Endodermal cell (in vitro differentiated cells): Measurements from ENCODE around the gene SNRPN. TPM values are rescaled to one million over a fixed set of nuclear protein-coding genes. Genes with fewer than 3 reads are reported as not detected.

ENCODE experiments used
- DNase-seq: peaks from one replicate; pipeline ENCODE4 v3.0.0-alpha.2; 2017
- H3K27ac ChIP-seq: 2 replicates; pipeline ENCODE4 v1.5.1; 2013; ENCODE audit warnings: mild to moderate bottlenecking, low read depth, low read length, moderate library complexity
- H3K27me3 ChIP-seq: 2 replicates; pipeline ENCODE4 v1.6.1; 2013; ENCODE audit warnings: mild to moderate bottlenecking, low read length, moderate library complexity; ENCODE audit not compliant: insufficient read depth, control insufficient read depth, poor library complexity, severe bottlenecking
- H3K36me3 ChIP-seq: 2 replicates; pipeline ENCODE4 v1.7.0; 2013; ENCODE audit warnings: mild to moderate bottlenecking, low read length, moderate library complexity; ENCODE audit not compliant: control insufficient read depth, insufficient read depth
- H3K4me1 ChIP-seq: one replicate; pipeline ENCODE4 v1.7.0; 2013; ENCODE audit warnings: low read length; ENCODE audit not compliant: control insufficient read depth, insufficient read depth
- H3K4me3 ChIP-seq: 2 replicates; pipeline ENCODE4 v1.5.1; 2013; ENCODE audit warnings: mild to moderate bottlenecking, low read length, moderate library complexity
- H3K9ac ChIP-seq: 2 replicates; pipeline ENCODE4 v1.6.1; 2013; ENCODE audit warnings: mild to moderate bottlenecking, low read length, moderate library complexity; ENCODE audit not compliant: poor library complexity, severe bottlenecking; ENCODE audit errors: extremely low read depth
- H3K9me3 ChIP-seq: 2 replicates; pipeline ENCODE4 v1.6.1; 2013; ENCODE audit warnings: mild to moderate bottlenecking, low read length, moderate library complexity; ENCODE audit not compliant: control insufficient read depth
- H3K27ac Mint-ChIP-seq: 2 replicates; pipeline ENCODE4 v1.8.0; 2020; ENCODE audit warnings: mixed read lengths
- H3K27me3 Mint-ChIP-seq: 2 replicates; pipeline ENCODE4 v1.8.0; 2021; ENCODE audit warnings: mild to moderate bottlenecking, mixed read lengths; ENCODE audit not compliant: insufficient read depth
- H3K36me3 Mint-ChIP-seq: 2 replicates; pipeline ENCODE4 v1.8.0; 2020; ENCODE audit warnings: low read depth, mixed read lengths
- H3K4me1 Mint-ChIP-seq: 2 replicates; pipeline ENCODE4 v1.8.0; 2020; ENCODE audit warnings: mixed read lengths
- H3K4me3 Mint-ChIP-seq: 2 replicates; pipeline ENCODE4 v1.8.0; 2020; ENCODE audit warnings: mild to moderate bottlenecking, moderate library complexity, mixed read lengths
- H3K9me3 Mint-ChIP-seq: 2 replicates; pipeline ENCODE4 v1.8.0; 2020; ENCODE audit warnings: mild to moderate bottlenecking, mixed read lengths
- WGBS, 2 experiments: methylation state at CpG; one replicate each; pipeline versions ENCODE4 v1.1.5 to v1.1.7; 2013; ENCODE audit warnings: missing lambda C conversion rate in 2 of 2, mixed read lengths in 1 of 2; ENCODE audit not compliant: insufficient coverage in 1 of 2, insufficient read length in 1 of 2; 5-methylcytosine and 5-hydroxymethylcytosine counted together
- total RNA-seq, 2 donors: library from RNA; stranded (reverse); fragmentation: NEBNext Ultra II Directional in 1 of 2; extraction: Animal tissue kit (Norgen Biotek cat#: 25700) in 1 of 2; gene quantifications; 2 replicates in 1 of 2; 3 replicates in 1 of 2; pipeline ENCODE4 v1.2.1, GENCODE V29; 2021
- TF ChIP-seq, protein P1 (sequence below): fragments of 200-600 bp; sonication (generic); conservative IDR thresholded peaks from 2 replicates; pipeline ENCODE4 v1.5.0; 2021; ENCODE audit warnings: antibody characterized with exemption, mild to moderate bottlenecking

The SNRPN gene
- total RNA-seq, 2 donors from 2014 or later = 287 to 299 TPM

DNA sequence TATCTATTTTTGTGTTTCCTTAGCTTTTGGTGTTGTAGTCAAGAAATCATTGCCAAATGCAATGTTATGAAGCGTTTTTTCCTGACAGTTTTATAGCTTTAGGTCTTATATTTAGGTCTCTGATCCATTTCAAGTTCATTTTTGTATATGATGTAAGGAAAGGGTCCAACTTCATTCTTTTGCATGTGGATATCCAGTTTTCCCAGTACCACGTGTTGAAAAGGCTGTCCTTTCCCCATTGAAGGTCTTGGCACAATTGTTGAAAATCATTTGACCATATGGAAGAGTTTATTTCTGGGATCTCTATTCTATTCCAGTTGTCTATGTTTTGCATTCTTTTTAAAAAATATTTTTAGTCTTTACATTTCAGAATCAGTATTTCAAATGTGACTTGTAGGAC, 14.6 kb upstream of the SNRPN start:
- Histone ChIP-seq H3K36me3 (peaks cover 10% of the 10 kb centered on the region), H3K27me3 (no peaks in the 10 kb centered on the region), H3K27ac (no peak overlapping the region), H3K4me3 (no peak overlapping the region), H3K4me1 (no peaks in the 10 kb centered on the region), H3K9me3 (peaks cover 10% of the 10 kb centered on the region), H3K9ac (no peak overlapping the region)
- Mint-ChIP-seq H3K9me3 (peaks cover 46% of the 10 kb centered on the region), H3K36me3 (peaks cover 17% of the 10 kb centered on the region), H3K4me3 (no peak overlapping the region), H3K27me3 (no peaks in the 10 kb centered on the region), H3K4me1 (peaks cover 4% of the 10 kb centered on the region), H3K27ac (no peak overlapping the region)
- WGBS, 2 experiments = 50% methylated on average over 2 of the region's 2 CpGs; no CpG with 5 or more reads in 1 of the 2 experiments
- TF ChIP-seq, protein P1, sequence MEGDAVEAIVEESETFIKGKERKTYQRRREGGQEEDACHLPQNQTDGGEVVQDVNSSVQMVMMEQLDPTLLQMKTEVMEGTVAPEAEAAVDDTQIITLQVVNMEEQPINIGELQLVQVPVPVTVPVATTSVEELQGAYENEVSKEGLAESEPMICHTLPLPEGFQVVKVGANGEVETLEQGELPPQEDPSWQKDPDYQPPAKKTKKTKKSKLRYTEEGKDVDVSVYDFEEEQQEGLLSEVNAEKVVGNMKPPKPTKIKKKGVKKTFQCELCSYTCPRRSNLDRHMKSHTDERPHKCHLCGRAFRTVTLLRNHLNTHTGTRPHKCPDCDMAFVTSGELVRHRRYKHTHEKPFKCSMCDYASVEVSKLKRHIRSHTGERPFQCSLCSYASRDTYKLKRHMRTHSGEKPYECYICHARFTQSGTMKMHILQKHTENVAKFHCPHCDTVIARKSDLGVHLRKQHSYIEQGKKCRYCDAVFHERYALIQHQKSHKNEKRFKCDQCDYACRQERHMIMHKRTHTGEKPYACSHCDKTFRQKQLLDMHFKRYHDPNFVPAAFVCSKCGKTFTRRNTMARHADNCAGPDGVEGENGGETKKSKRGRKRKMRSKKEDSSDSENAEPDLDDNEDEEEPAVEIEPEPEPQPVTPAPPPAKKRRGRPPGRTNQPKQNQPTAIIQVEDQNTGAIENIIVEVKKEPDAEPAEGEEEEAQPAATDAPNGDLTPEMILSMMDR = no peak
- no peak for DNase-seq

DNA sequence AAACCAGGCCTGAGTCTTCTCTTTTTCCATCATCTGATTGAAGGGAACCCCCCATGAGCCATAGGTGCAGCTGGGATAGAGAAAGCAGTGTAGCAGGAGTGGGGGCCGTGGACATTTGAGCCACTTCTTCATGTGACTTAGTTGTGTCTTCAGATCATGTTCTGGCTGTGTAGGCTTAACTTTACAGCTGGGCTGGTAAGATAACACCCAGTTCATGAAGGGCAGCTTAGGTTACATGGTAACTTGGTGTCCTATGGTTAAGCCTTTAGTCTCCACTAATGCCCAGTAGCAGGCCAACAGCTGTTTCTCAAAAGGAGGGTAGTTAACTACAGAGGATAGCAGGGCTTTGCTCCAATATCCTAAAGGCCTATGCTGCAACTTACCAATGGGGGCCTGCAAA, 11.4 kb upstream of the SNRPN start:
- Mint-ChIP-seq H3K4me3 (no peak overlapping the region), H3K4me1 (peaks cover 7% of the 10 kb centered on the region), H3K9me3 (peaks cover 39% of the 10 kb centered on the region), H3K36me3 (peaks cover 7% of the 10 kb centered on the region), H3K27me3 (no peaks in the 10 kb centered on the region), H3K27ac (no peak overlapping the region)
- Histone ChIP-seq H3K4me1 (no peaks in the 10 kb centered on the region), H3K36me3 (peaks cover 6% of the 10 kb centered on the region), H3K27ac (no peak overlapping the region), H3K9ac (no peak overlapping the region), H3K4me3 (no peak overlapping the region), H3K27me3 (no peaks in the 10 kb centered on the region), H3K9me3 (no peaks in the 10 kb centered on the region)
- peak; percentile 18 for DNase-seq
- TF ChIP-seq, protein P1 = no peak
- 76% methylated on average over 1 of the region's 1 CpG; no CpG with 5 or more reads in 1 of the 2 experiments for WGBS, 2 experiments

DNA sequence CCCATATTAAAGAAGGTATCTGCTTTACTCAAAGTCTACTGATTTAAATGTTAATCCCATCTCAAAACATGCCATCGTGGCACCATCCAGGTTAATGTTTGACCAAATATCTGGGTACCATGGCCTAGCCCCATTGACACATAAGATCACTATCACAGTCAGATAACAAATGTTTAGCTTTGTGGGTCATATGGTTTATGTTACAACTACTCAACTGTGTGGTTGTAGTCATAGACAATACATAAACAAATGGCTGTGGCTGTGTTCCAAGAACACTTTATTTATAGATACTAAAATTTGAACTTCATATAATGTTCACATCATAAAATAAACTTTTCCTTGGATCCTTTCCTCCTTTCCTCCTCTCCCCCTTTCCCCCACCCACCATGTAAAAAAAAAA, 9.8 kb upstream of the SNRPN start:
- no peak overlapping the region for H3K27ac Mint-ChIP-seq
- H3K27me3 Mint-ChIP-seq = no peaks in the 10 kb centered on the region
- peaks cover 6% of the 10 kb centered on the region for H3K36me3 Mint-ChIP-seq
- Histone ChIP-seq H3K4me3 (no peak overlapping the region), H3K9me3 (no peaks in the 10 kb centered on the region), H3K4me1 (no peaks in the 10 kb centered on the region), H3K36me3 (peaks cover 3% of the 10 kb centered on the region), H3K9ac (no peak overlapping the region), H3K27me3 (no peaks in the 10 kb centered on the region), H3K27ac (no peak overlapping the region)
- H3K9me3 Mint-ChIP-seq = peaks cover 42% of the 10 kb centered on the region
- 67% methylated on average over 1 of the region's 1 CpG; no CpG with 5 or more reads in 1 of the 2 experiments for WGBS, 2 experiments
- peaks cover 7% of the 10 kb centered on the region for H3K4me1 Mint-ChIP-seq
- no peak overlapping the region for H3K4me3 Mint-ChIP-seq
- peak; percentile 5 for DNase-seq
- TF ChIP-seq, protein P1 = no peak
